H1 (cell line): ENCODE data around the gene ECEL1.

Experiments
- BRCA1 ChIP-seq: IDR thresholded peaks from 2 replicates; pipeline ENCODE4 v1.6.1; 2012; ENCODE audit warnings: low read depth, low read length, improper control_type of control experiment
- CREB1 ChIP-seq: IDR thresholded peaks from 2 replicates; pipeline ENCODE4 v1.6.1; 2012; ENCODE audit warnings: inconsistent platforms
- EP300 ChIP-seq, 2 experiments: IDR thresholded peaks; 1 replicate in 1 of 2; 2 replicates in 1 of 2; pipeline ENCODE4 v1.6.1; 2011 to 2012; ENCODE audit warnings: low read depth in 2 of 2, low read length in 2 of 2, mild to moderate bottlenecking in 2 of 2, borderline replicate concordance in 1 of 2, inconsistent platforms in 1 of 2, moderate library complexity in 1 of 2
- EZH2 ChIP-seq: fragments of 200-600 bp; sonication (generic); IDR thresholded peaks from 2 replicates; pipeline ENCODE4 v1.7.1; 2012; ENCODE audit warnings: low read depth, mild to moderate bottlenecking, moderate library complexity, low read length, inconsistent platforms; ENCODE audit not compliant: severe bottlenecking
- RFX5 ChIP-seq: IDR thresholded peaks from 2 replicates; pipeline ENCODE4 v1.6.1; 2011; ENCODE audit warnings: low read depth, low read length, improper control_type of control experiment, borderline replicate concordance

- TF ChIP-seq CREB1 (no peak), RFX5 (no peak), EZH2 (no peak), EP300 (IDR thresholded peaks at IDR 0.05; ENCODE audit: borderline replicate concordance in 1 of 2, low read depth in 2 of 2, low read length in 2 of 2) (no peak), BRCA1 (no peak)
These were observed 47.9 kb downstream of the ECEL1 start for GRCh38 chr2:232439758-232440135.
